MCF 10A (cell line): ENCODE measurements around the gene PDE8B. TPM values are rescaled to one million over a fixed set of nuclear protein-coding genes. Genes with fewer than 3 reads are reported as not detected.

Source experiments
- BruUV-seq: library from RNA; stranded (reverse); fragments of 400-500 nt; replicated peaks from 2 replicates; lab custom pipeline; 2021; lab: Mats Ljungman, UMichigan
- CTCF ChIA-PET: fragments of 300-600 bp; sonication (Branson Sonifier 250); formaldehyde crosslinking; extraction: SDS; loops from one replicate; lab custom pipeline; 2021; ENCODE audit warnings: antibody characterized with exemption, inconsistent platforms; lab: Yijun Ruan, JAX
- POLR2A ChIA-PET: fragments of 300-600, 350-650 bp; sonication (Branson Sonifier 250); formaldehyde crosslinking; extraction: SDS; loops from one replicate; lab custom pipeline; 2020; ENCODE audit warnings: antibody characterized with exemption, inconsistent platforms; lab: Yijun Ruan, JAX
- DNase-seq: peaks from one replicate; pipeline ENCODE4 v3.0.0-alpha.2; 2018; ENCODE audit not compliant: unreplicated experiment
- H3K27ac Mint-ChIP-seq: one replicate; pipeline ENCODE4 v1.8.0; 2022; ENCODE audit warnings: mild to moderate bottlenecking, low read depth, mixed read lengths; ENCODE audit not compliant: unreplicated experiment
- H3K27me3 Mint-ChIP-seq: one replicate; pipeline ENCODE4 v1.8.0; 2022; ENCODE audit warnings: mixed read lengths; ENCODE audit not compliant: insufficient read depth, unreplicated experiment
- H3K36me3 Mint-ChIP-seq: one replicate; pipeline ENCODE4 v1.8.0; 2022; ENCODE audit warnings: mild to moderate bottlenecking, moderate library complexity, mixed read lengths; ENCODE audit not compliant: insufficient read depth, unreplicated experiment
- H3K4me1 Mint-ChIP-seq: one replicate; pipeline ENCODE4 v1.8.0; 2022; ENCODE audit warnings: mixed read lengths; ENCODE audit not compliant: insufficient read depth, unreplicated experiment
- H3K4me3 Mint-ChIP-seq: one replicate; pipeline ENCODE4 v1.8.0; 2022; ENCODE audit warnings: mild to moderate bottlenecking, moderate library complexity, mixed read lengths; ENCODE audit not compliant: unreplicated experiment
- H3K9me3 Mint-ChIP-seq: one replicate; pipeline ENCODE4 v1.8.0; 2022; ENCODE audit warnings: mixed read lengths; ENCODE audit not compliant: unreplicated experiment
- intact Hi-C: fragments of 100-400 bp; cut with micrococcal nuclease; formaldehyde crosslinking; loops from 2 replicates; pipeline ENCODE4 v1.14.1; 2022
- total RNA-seq: library from RNA; stranded (reverse); gene quantifications from 2 replicates; pipeline ENCODE4 v1.2.3, GENCODE V29; 2022
- TF ChIP-seq, protein P1 (sequence below): fragments of 200-600 bp; IDR thresholded peaks from one replicate; pipeline ENCODE4 v1.8.0; 2022; ENCODE audit warnings: antibody characterized with exemption, mild to moderate bottlenecking; ENCODE audit not compliant: unreplicated experiment

The PDE8B gene
- total RNA-seq, 1 experiment from 2014 or later: not detected

DNA sequence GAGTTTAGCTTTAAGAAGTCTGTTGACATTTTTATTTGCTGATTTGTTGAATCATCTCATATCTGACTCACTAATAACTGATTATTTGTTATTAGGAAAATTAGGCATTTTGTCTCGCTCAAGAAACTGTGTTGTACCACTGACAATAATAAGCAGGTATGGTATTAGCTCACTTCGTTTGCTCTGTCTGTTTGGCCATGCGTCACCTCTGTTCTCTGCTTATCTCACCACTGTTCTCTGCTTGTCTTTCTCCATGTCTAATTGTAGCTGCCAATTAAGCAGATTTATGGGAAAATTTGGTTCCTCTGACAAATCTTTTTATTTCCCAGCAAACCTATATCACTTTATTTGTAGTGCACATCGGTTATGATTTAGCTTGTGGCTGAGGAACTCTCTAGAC lies 142.8 kb downstream of the PDE8B start:
- ChIA-PET CTCF (interaction anchor here (0.6 kb wide), 1 partner anchor 12 kb away, joined by 3 read pairs; no protein-coding TSS in a partner anchor), POLR2A (interaction anchor here (1.0 to 1.1 kb wide), 2 partner anchors 20 to 24 kb away, joined by 3 read pairs; no protein-coding TSS in a partner anchor)
- TF ChIP-seq, protein P1, sequence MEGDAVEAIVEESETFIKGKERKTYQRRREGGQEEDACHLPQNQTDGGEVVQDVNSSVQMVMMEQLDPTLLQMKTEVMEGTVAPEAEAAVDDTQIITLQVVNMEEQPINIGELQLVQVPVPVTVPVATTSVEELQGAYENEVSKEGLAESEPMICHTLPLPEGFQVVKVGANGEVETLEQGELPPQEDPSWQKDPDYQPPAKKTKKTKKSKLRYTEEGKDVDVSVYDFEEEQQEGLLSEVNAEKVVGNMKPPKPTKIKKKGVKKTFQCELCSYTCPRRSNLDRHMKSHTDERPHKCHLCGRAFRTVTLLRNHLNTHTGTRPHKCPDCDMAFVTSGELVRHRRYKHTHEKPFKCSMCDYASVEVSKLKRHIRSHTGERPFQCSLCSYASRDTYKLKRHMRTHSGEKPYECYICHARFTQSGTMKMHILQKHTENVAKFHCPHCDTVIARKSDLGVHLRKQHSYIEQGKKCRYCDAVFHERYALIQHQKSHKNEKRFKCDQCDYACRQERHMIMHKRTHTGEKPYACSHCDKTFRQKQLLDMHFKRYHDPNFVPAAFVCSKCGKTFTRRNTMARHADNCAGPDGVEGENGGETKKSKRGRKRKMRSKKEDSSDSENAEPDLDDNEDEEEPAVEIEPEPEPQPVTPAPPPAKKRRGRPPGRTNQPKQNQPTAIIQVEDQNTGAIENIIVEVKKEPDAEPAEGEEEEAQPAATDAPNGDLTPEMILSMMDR: no peak
- no TSS peak for BruUV-seq
- Mint-ChIP-seq H3K36me3 (no peaks in the 10 kb centered on the region), H3K27me3 (no peaks in the 10 kb centered on the region), H3K9me3 (no peaks in the 10 kb centered on the region), H3K4me3 (no peak overlapping the region), H3K27ac (no peak overlapping the region), H3K4me1 (peaks cover 2% of the 10 kb centered on the region)
- DNase-seq: no peak
- intact Hi-C loops: no loop called here

GRCh38 chr5:77354454-77354853 lies 144.0 kb downstream of the PDE8B start:
- Mint-ChIP-seq H3K36me3 (no peaks in the 10 kb centered on the region), H3K9me3 (no peaks in the 10 kb centered on the region), H3K4me3 (no peak overlapping the region), H3K27me3 (no peaks in the 10 kb centered on the region), H3K27ac (no peak overlapping the region), H3K4me1 (peaks cover 13% of the 10 kb centered on the region)
- intact Hi-C loops: no loop called here
- DNase-seq: no peak
- TF ChIP-seq, protein P1: no peak
- ChIA-PET CTCF (no interaction called here), POLR2A (no interaction called here)
- no TSS peak for BruUV-seq

DNA sequence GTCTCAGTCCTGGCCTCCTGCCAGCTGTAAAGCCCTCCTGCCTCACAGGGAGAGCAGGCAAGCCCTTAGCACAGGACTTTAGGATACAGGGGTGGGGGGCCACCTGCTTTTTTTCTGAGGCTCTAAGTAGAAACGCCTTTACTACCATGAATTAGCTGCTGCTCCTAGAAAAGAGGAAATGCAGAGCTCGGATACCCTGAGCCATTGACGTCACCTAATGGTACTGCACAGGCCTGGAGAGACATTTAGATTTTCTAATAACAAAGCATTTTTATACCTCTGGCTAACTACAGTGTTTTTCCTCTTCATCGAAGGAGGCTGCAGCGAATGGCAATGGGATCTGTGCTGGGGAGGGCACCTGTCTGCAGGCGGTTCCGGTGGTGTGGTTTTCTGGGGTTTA lies 144.6 kb downstream of the PDE8B start:
- H3K9me3 Mint-ChIP-seq: no peaks in the 10 kb centered on the region
- BruUV-seq: no TSS peak
- POLR2A ChIA-PET: no interaction called here

GRCh38 chr5:77355751-77356150 lies 145.3 kb downstream of the PDE8B start:
- ChIA-PET CTCF (no interaction called here), POLR2A (no interaction called here)
- intact Hi-C loops: no loop called here
- no peak overlapping the region for H3K4me3 Mint-ChIP-seq
- no peaks in the 10 kb centered on the region for H3K27me3 Mint-ChIP-seq
- no peaks in the 10 kb centered on the region for H3K9me3 Mint-ChIP-seq
- TF ChIP-seq, protein P1: no peak
- no TSS peak for BruUV-seq
- no peaks in the 10 kb centered on the region for H3K36me3 Mint-ChIP-seq
- no peak for DNase-seq
- H3K4me1 Mint-ChIP-seq: peaks cover 13% of the 10 kb centered on the region
- H3K27ac Mint-ChIP-seq: no peak overlapping the region

More for the DNA sequence above, 144.6 kb downstream of the PDE8B start:
- Mint-ChIP-seq H3K4me1 (peaks cover 13% of the 10 kb centered on the region), H3K36me3 (no peaks in the 10 kb centered on the region), H3K27ac (no peak overlapping the region), H3K27me3 (no peaks in the 10 kb centered on the region), H3K4me3 (no peak overlapping the region)
- CTCF ChIA-PET: no interaction called here
- TF ChIP-seq, protein P1: no peak
- no peak for DNase-seq
- intact Hi-C loops: no loop called here
